ENCODE measurements around the gene XYLT1.
A peak's percentile ranks its signal among the peaks of the same experiment; 100 is the strongest.

The XYLT1 gene

GRCh38 chr16:17171250-17172143 lies 299.3 kb downstream of the XYLT1 start:
- no peak for DNase-seq (ENCODE audit: low read depth)
- no peak for TF ChIP-seq CTCF (conservative IDR thresholded peaks at IDR 0.05; ENCODE audit: low read length)
- no peak overlapping the region for H3K4me3 ChIP-seq (ENCODE audit: low read length)

- no peak for DNase-seq (ENCODE audit: low read depth)
- TF ChIP-seq CTCF (conservative IDR thresholded peaks at IDR 0.05; ENCODE audit: low read length): no peak
- no peak overlapping the region for H3K4me3 ChIP-seq (ENCODE audit: low read length)
Measured at GRCh38 chr16:17170435-17170834, 300.3 kb downstream of the XYLT1 start.

- no peak for TF ChIP-seq CTCF (conservative IDR thresholded peaks at IDR 0.05; ENCODE audit: low read length)
- no peak overlapping the region for H3K4me3 ChIP-seq (ENCODE audit: low read length)
- no peak for DNase-seq (ENCODE audit: low read depth)
Measured at GRCh38 chr16:17168181-17168580, 302.6 kb downstream of the XYLT1 start.

- peak; percentile 15 for DNase-seq (ENCODE audit: low read depth)
- no peak overlapping the region for H3K4me3 ChIP-seq (ENCODE audit: low read length)
- no peak for TF ChIP-seq CTCF (conservative IDR thresholded peaks at IDR 0.05; ENCODE audit: low read length)
Measured at GRCh38 chr16:17166095-17166494, 304.7 kb downstream of the XYLT1 start.

- DNase-seq (ENCODE audit: low read depth): peak; percentile 29
- H3K4me3 ChIP-seq (ENCODE audit: low read length): no peak overlapping the region
- TF ChIP-seq CTCF (conservative IDR thresholded peaks at IDR 0.05; ENCODE audit: low read length): no peak
Measured at GRCh38 chr16:17162560-17162959, 308.2 kb downstream of the XYLT1 start.

GRCh38 chr16:17160920-17161431 lies 309.8 kb downstream of the XYLT1 start:
- TF ChIP-seq CTCF (conservative IDR thresholded peaks at IDR 0.05; ENCODE audit: low read length): no peak
- H3K4me3 ChIP-seq (ENCODE audit: low read length): no peak overlapping the region
- no peak for DNase-seq (ENCODE audit: low read depth)

GRCh38 chr16:17160285-17160853 lies 310.4 kb downstream of the XYLT1 start:
- no peak for TF ChIP-seq CTCF (conservative IDR thresholded peaks at IDR 0.05; ENCODE audit: low read length)
- no peak overlapping the region for H3K4me3 ChIP-seq (ENCODE audit: low read length)
- no peak for DNase-seq (ENCODE audit: low read depth)
